Measurements from ENCODE around the gene DALRD3.

Gene DALRD3

GRCh38 chr3:49025793-49026520, 7.6 kb upstream of the DALRD3 start:
- TF ChIP-seq ZFX (IDR thresholded peaks at IDR 0.05) (no peak), CTCF (conservative IDR thresholded peaks at IDR 0.05) (no peak)
- no peak overlapping the region for H3K27ac ChIP-seq

GRCh38 chr3:49025005-49025792, 6.8 kb upstream of the DALRD3 start:
- no peak for TF ChIP-seq CTCF (conservative IDR thresholded peaks at IDR 0.05)
- TF ChIP-seq ZFX (IDR thresholded peaks at IDR 0.05) = no peak
- 0 out of 2 replicates have a peak overlapping the region, but pooled peaks have one; percentile 2 for H3K27ac ChIP-seq

GRCh38 chr3:49024449-49024848, 6.1 kb upstream of the DALRD3 start:
- TF ChIP-seq ZFX (IDR thresholded peaks at IDR 0.05) (no peak), CTCF (conservative IDR thresholded peaks at IDR 0.05) (no peak)
- no peak overlapping the region for H3K27ac ChIP-seq

GRCh38 chr3:49023775-49024174, 5.4 kb upstream of the DALRD3 start:
- no peak for TF ChIP-seq ZFX (IDR thresholded peaks at IDR 0.05)
- no peak for TF ChIP-seq CTCF (conservative IDR thresholded peaks at IDR 0.05)
- H3K27ac ChIP-seq = peak overlapping the region; percentile 98; the same call in 1 of the 2 replicates

- H3K27ac ChIP-seq = peak overlapping the region; percentile 98
- TF ChIP-seq CTCF (conservative IDR thresholded peaks at IDR 0.05) = no peak
- TF ChIP-seq ZFX (IDR thresholded peaks at IDR 0.05) = no peak
Measured at GRCh38 chr3:49022688-49023171, 4.3 kb upstream of the DALRD3 start.

- peak within 1 kb of the TSS; percentile 98 for H3K27ac ChIP-seq
- TF ChIP-seq ZFX (IDR thresholded peaks at IDR 0.05) (peak; percentile 74), CTCF (conservative IDR thresholded peaks at IDR 0.05) (peak; percentile 93)
Measured at GRCh38 chr3:49021813-49022687, 3.7 kb upstream of the DALRD3 start, which contains the start of gene NDUFAF3. Gene NDUFAF3 (plus strand): TSS chr3:49022121. CDS start chr3:49022145, 24 bp downstream.
